ENCODE results near the gene NUP214.
"Not testable (repeated sequence)": the region's sequence is repeated elsewhere in the genome, so short reads cannot be mapped to it uniquely, and the experiment has no call there.

Gene NUP214

DNA sequence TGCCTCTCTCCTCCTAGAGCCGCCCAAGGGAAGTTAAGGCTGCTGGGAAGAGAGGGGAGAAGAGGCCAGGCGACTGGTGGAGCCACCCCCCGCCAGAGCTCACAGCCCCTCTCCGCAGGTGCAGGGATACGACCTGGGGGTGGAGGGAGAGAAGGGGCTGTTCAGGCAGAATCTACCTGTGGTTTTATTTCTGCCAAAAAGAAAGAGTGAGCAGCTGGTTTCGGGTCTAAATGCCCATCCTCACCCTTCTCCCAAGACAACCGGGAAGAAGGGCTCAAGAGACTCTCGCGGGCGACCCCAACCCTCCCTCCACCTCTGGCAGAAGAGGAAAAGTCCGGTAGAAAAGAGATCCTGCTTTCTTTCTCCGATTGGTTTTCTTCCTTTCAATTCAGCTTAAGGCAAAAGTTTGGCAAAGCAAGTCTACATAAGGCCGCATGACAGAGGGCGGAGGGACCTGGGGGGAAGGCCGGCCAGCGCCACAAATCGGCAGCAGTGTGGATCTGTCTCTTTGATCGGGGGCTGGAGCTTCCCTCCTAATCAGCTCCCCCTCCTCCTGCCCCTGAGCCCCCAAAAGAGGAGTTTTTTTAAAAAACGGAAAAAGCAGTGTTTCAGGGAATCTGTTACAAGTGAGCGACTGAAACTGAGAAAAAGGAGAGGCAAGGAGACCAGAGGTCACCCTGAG lies 134.7 kb downstream of the NUP214 start:
- DNase-seq (ENCODE audit: low read depth), result no peak

DNA sequence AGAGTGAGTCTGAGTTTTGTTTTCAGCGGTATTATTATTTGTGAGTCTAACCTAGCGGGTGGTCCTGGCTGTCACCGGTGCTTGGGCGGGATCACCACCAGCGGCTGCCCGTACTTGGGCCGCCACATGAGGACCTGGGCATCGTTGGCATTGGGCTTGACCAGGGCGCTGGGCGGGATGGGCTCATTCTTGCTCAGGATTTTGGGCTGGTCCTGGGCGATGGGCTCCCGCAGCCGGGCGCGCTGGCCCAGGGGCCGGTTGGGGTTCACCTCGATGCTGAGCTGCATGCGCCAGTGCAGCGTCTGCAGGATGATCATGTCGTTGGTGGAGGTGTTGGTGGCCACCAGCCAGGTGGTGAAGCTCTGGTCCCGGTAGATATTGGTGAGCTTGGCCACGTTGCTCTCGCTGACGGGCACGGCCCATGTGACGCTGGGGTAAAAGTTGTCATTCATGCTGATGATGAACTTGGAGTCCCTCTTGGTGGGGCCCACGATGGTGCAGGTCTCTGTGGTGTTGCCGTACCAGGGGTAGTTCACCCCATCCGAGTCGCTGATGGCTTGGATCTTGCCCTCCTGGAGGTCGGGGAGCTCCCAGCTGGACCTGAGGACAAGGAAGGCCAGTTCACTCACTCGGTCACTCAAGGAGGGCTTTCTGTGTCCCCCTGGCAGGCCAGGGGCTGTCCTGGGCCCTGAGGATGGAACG lies 135.5 kb downstream of the NUP214 start:
- DNase-seq (ENCODE audit: low read depth), result no peak

- no peak for DNase-seq (ENCODE audit: low read depth)
Observed at GRCh38 chr9:131262327-131263032, 137.1 kb downstream of the NUP214 start.

- DNase-seq (ENCODE audit: low read depth), result not testable (repeated sequence)
Observed at GRCh38 chr9:131263033-131263343, 137.6 kb downstream of the NUP214 start.

- no peak for DNase-seq (ENCODE audit: low read depth)
Observed at GRCh38 chr9:131263701-131264100, 138.3 kb downstream of the NUP214 start.

DNA sequence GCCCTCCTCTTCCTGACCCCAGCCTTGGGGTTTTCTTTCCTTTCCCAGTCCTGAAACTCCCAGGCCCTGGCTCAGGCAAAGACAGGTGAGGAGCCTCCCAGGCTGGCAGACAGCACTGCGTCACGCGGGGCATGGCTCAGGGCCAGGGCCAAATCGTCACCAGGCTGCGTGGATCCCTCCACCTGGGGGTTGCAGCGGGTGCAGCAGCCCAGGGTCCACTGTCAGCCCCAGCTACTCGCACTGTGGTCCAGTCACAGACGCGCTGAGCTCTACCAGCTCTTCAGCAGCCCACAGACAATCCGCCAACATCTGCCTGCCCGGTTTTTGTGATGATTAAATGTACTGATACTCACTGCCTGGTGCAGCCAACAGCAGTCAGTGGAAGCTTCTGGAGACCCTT lies 138.8 kb downstream of the NUP214 start:
- DNase-seq (ENCODE audit: low read depth), result no peak

GRCh38 chr9:131266266-131267229 lies 141.2 kb downstream of the NUP214 start:
- DNase-seq (ENCODE audit: low read depth), result no peak

DNA sequence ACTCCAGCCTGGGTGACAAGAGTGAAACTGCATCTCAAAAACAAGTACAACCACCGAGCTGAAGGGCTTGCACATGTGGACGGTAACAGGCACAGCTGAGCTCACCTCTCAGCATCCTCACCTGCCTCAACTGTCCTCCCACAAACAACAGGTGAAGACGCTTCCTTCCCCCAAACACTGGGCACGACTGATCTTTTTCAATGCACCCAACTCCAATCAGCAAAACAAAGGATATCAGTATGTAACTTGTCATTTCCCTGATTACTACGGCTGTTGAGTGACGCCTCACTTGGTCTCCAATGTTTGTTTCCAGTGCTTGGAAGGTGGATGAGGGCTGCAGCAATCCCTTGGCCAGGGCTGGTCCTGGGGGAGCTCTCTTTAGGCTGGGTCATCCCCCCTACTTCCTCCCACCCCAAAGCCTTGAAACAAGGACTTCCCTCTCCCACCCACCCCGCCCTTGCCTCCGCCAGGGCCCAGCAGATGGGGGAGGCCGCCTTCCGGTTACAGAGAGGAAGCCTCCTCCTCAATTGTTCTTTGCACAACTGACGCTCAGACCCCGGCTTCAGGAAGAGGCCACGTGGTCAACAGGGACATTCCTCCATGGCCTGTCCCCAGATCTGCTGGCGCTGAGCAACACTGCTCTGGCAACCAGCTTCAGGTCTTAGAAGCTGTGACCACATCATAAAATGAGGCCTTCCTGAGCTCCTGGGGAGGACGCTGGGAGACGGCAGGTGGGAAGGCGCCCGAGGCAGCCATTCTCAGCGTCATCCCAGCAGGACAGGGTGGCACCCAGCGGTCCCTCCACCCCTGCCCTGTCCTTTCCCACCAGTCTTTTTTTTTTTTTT lies 145.0 kb downstream of the NUP214 start:
- DNase-seq (ENCODE audit: low read depth), result no peak

GRCh38 chr9:131271016-131271273 lies 145.6 kb downstream of the NUP214 start:
- DNase-seq (ENCODE audit: low read depth), result not testable (repeated sequence)

GRCh38 chr9:131271506-131271931 lies 146.1 kb downstream of the NUP214 start:
- no peak for DNase-seq (ENCODE audit: low read depth)

DNA sequence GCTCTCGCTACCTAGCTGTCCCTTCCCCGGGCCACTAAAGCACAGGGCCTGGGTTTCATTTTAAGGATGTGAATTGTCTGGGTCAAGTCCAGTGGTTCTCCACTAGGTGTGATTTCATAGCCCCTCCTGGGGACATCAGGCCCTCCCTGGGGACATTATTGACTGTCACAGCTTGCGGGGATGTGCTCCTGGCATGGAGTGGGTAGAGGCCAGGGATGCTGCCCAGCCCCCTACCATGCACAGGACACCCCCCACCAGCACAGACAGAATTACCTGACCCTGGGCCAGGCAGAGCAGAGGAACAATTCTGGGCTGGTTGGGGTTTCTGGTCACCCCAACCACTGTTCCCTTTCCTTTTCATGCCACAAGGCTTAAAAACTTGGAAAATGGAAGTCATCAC lies 146.8 kb downstream of the NUP214 start:
- DNase-seq (ENCODE audit: low read depth), result no peak

- no peak for DNase-seq (ENCODE audit: low read depth)
Observed at GRCh38 chr9:131273146-131273855, 147.9 kb downstream of the NUP214 start.

DNA sequence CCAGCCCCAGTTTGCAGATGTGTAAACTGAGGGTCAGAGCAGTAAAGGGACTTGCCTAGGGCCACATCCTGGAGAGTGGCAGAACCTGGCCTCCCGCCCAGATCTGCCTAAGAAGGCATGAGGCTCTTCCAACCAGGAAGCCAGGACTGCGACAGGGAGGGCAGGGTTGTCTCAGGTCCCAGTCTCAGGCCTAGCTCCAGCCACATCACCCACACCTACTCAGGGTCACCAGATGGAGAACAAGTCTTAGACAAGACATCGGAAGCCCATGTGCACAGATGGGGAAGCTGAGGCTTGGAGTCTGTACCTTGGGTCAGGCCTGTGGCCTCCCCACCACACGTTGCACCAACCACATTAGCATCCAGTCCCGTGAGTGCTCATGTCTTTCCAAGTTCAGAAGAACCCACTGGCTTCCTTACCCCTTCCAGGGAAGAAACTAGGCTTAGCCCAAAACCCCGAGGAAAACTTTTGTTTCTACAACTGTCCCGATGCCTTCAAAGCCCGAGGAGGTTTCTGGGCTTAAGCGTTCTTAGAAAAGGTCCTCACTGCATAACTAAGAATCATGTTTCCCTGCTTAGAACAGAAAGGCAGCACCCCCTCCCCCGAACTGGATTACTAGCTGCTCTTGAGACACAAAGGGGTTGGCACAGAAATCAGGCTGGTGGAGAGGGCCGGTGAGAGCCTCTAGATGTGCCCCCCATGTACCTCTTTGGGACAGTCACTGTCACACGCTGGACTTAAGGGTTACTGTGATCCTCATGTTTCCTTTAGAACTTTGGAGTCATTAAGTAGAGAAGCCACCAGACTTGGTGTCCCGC lies 148.7 kb downstream of the NUP214 start:
- no peak for DNase-seq (ENCODE audit: low read depth)

GRCh38 chr9:131274674-131275331 lies 149.4 kb downstream of the NUP214 start:
- DNase-seq (ENCODE audit: low read depth), result no peak

GRCh38 chr9:131275332-131276093 lies 150.1 kb downstream of the NUP214 start:
- no peak for DNase-seq (ENCODE audit: low read depth)

- DNase-seq (ENCODE audit: low read depth), result no peak
Observed at GRCh38 chr9:131276094-131276888, 150.9 kb downstream of the NUP214 start, which contains the start of gene FAM78A. TSS of gene FAM78A (minus strand) at chr9:131276510. CDS start at chr9:131276179, 331 bp downstream.

- no peak for DNase-seq (ENCODE audit: low read depth)
Observed at GRCh38 chr9:131276891-131277286, 151.5 kb downstream of the NUP214 start.
